Dendritic cell treated with granulocyte-macrophage colony-stimulating factor and Interleukin-4, amounts not matched to agents 40 ng/mL and 50 ng/mL, for 4 days (primary cell): ENCODE results near the gene TP53BP2.
"Not testable (repeated sequence)": the region's sequence is repeated elsewhere in the genome, so short reads cannot be mapped to it uniquely, and the experiment has no call there.

Source experiments
- H3K27ac Mint-ChIP-seq: one replicate; pipeline ENCODE4 v1.8.0; 2022; ENCODE audit warnings: mild to moderate bottlenecking, mixed read lengths
- H3K27me3 Mint-ChIP-seq: one replicate; pipeline ENCODE4 v1.8.0; 2022; ENCODE audit warnings: mild to moderate bottlenecking, mixed read lengths
- H3K36me3 Mint-ChIP-seq: one replicate; pipeline ENCODE4 v1.8.0; 2022; ENCODE audit warnings: low read depth, mixed read lengths
- H3K4me1 Mint-ChIP-seq: one replicate; pipeline ENCODE4 v1.8.0; 2022; ENCODE audit warnings: low read depth, mixed read lengths
- H3K4me3 Mint-ChIP-seq: one replicate; pipeline ENCODE4 v1.8.0; 2022; ENCODE audit warnings: mild to moderate bottlenecking, moderate library complexity, mixed read lengths
- H3K9me3 Mint-ChIP-seq: one replicate; pipeline ENCODE4 v1.8.0; 2022; ENCODE audit warnings: mixed read lengths
- intact Hi-C: fragments of 100-400 bp; cut with micrococcal nuclease; formaldehyde crosslinking; loops from one replicate; pipeline ENCODE4 v1.15.0; 2022

The TP53BP2 gene

GRCh38 chr1:223815020-223815853 lies 30.5 kb downstream of the TP53BP2 start:
- H3K27me3 Mint-ChIP-seq, result no peaks in the 10 kb centered on the region
- no peaks in the 10 kb centered on the region for H3K9me3 Mint-ChIP-seq
- peaks cover 69% of the 10 kb centered on the region for H3K36me3 Mint-ChIP-seq
- H3K4me1 Mint-ChIP-seq, result peaks cover 30% of the 10 kb centered on the region
- intact Hi-C loops, result loop anchor here (10.0 kb wide), 1 partner anchor 520 kb away; the partner anchor contains the start of gene NVL
- peak overlapping the region; percentile 14 for H3K27ac Mint-ChIP-seq
- H3K4me3 Mint-ChIP-seq, result no peak overlapping the region

- peak overlapping the region; percentile 2 for H3K27ac Mint-ChIP-seq
- H3K27me3 Mint-ChIP-seq, result no peaks in the 10 kb centered on the region
- intact Hi-C loops, result loop anchor here (5.0 to 10.0 kb wide), 2 partner anchors 34 to 521 kb away; partner anchors contain the start of genes NVL and TP53BP2
- no peaks in the 10 kb centered on the region for H3K9me3 Mint-ChIP-seq
- peaks cover 67% of the 10 kb centered on the region for H3K36me3 Mint-ChIP-seq
- H3K4me1 Mint-ChIP-seq, result peaks cover 17% of the 10 kb centered on the region
- no peak overlapping the region for H3K4me3 Mint-ChIP-seq
Observed at GRCh38 chr1:223813645-223814044, 32.1 kb downstream of the TP53BP2 start.

GRCh38 chr1:223811634-223812101 lies 34.1 kb downstream of the TP53BP2 start:
- H3K4me3 Mint-ChIP-seq, result no peak overlapping the region
- H3K27ac Mint-ChIP-seq, result no peak overlapping the region
- peaks cover 17% of the 10 kb centered on the region for H3K4me1 Mint-ChIP-seq
- no peaks in the 10 kb centered on the region for H3K9me3 Mint-ChIP-seq
- H3K36me3 Mint-ChIP-seq, result peaks cover 75% of the 10 kb centered on the region
- intact Hi-C loops, result loop anchor here (2.0 to 10.0 kb wide), 3 partner anchors 36 to 523 kb away; partner anchors contain the start of genes NVL and TP53BP2
- no peaks in the 10 kb centered on the region for H3K27me3 Mint-ChIP-seq

DNA sequence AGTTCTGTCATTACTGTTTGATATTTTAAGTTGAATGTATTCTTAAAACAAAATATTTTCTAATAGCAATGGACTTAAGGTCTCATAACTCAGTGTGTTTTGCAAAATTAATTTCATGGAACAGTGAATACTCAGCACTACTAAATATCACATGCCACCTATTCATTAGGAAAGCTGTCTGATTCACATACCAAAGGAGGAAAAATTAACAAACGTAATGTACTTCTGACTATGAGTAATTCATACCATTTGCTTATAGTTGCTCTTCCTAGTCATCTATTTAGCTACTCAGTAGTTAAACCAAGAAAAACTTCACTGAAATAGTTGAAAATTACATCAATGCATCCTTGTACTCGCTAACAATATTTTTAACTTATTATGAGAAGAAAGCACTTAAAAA lies 35.2 kb downstream of the TP53BP2 start:
- Mint-ChIP-seq H3K9me3 (no peaks in the 10 kb centered on the region), H3K36me3 (peaks cover 79% of the 10 kb centered on the region), H3K27me3 (no peaks in the 10 kb centered on the region), H3K4me3 (no peak overlapping the region), H3K27ac (no peak overlapping the region), H3K4me1 (peaks cover 11% of the 10 kb centered on the region)
- intact Hi-C loops, result loop anchor here (2.0 to 10.0 kb wide), 3 partner anchors 37 to 524 kb away; partner anchors contain the start of genes NVL and TP53BP2

- not testable (repeated sequence) for H3K27me3 Mint-ChIP-seq, H3K4me3 Mint-ChIP-seq, H3K27ac Mint-ChIP-seq, H3K4me1 Mint-ChIP-seq, H3K9me3 Mint-ChIP-seq
- intact Hi-C loops, result loop anchor here (2.0 to 10.0 kb wide), 3 partner anchors 37 to 525 kb away; partner anchors contain the start of genes NVL and TP53BP2
- H3K36me3 Mint-ChIP-seq, result peaks cover 85% of the 10 kb centered on the region
Observed at GRCh38 chr1:223809905-223810304, 35.8 kb downstream of the TP53BP2 start.

GRCh38 chr1:223803211-223803610 lies 42.5 kb downstream of the TP53BP2 start:
- Mint-ChIP-seq H3K36me3 (peaks cover 94% of the 10 kb centered on the region), H3K4me3 (no peak overlapping the region), H3K9me3 (no peaks in the 10 kb centered on the region), H3K27ac (no peak overlapping the region), H3K27me3 (no peaks in the 10 kb centered on the region), H3K4me1 (peaks cover 5% of the 10 kb centered on the region)
- intact Hi-C loops, result no loop called here

- intact Hi-C loops, result no loop called here
- Mint-ChIP-seq H3K36me3 (peaks cover 94% of the 10 kb centered on the region), H3K27me3 (no peaks in the 10 kb centered on the region), H3K27ac (no peak overlapping the region), H3K9me3 (no peaks in the 10 kb centered on the region), H3K4me3 (no peak overlapping the region), H3K4me1 (peaks cover 5% of the 10 kb centered on the region)
Observed at GRCh38 chr1:223802602-223803001, 43.1 kb downstream of the TP53BP2 start.

- H3K9me3 Mint-ChIP-seq, result no peaks in the 10 kb centered on the region
- H3K36me3 Mint-ChIP-seq, result peaks cover 92% of the 10 kb centered on the region
- H3K4me1 Mint-ChIP-seq, result peaks cover 5% of the 10 kb centered on the region
- H3K27ac Mint-ChIP-seq, result no peak overlapping the region
- no peaks in the 10 kb centered on the region for H3K27me3 Mint-ChIP-seq
- no peak overlapping the region for H3K4me3 Mint-ChIP-seq
- intact Hi-C loops, result no loop called here
Observed at GRCh38 chr1:223802032-223802431, 43.7 kb downstream of the TP53BP2 start.

- Mint-ChIP-seq H3K36me3 (peaks cover 86% of the 10 kb centered on the region), H3K27ac (no peak overlapping the region)
- intact Hi-C loops, result no loop called here
Observed at GRCh38 chr1:223796210-223796609, 49.5 kb downstream of the TP53BP2 start.

DNA sequence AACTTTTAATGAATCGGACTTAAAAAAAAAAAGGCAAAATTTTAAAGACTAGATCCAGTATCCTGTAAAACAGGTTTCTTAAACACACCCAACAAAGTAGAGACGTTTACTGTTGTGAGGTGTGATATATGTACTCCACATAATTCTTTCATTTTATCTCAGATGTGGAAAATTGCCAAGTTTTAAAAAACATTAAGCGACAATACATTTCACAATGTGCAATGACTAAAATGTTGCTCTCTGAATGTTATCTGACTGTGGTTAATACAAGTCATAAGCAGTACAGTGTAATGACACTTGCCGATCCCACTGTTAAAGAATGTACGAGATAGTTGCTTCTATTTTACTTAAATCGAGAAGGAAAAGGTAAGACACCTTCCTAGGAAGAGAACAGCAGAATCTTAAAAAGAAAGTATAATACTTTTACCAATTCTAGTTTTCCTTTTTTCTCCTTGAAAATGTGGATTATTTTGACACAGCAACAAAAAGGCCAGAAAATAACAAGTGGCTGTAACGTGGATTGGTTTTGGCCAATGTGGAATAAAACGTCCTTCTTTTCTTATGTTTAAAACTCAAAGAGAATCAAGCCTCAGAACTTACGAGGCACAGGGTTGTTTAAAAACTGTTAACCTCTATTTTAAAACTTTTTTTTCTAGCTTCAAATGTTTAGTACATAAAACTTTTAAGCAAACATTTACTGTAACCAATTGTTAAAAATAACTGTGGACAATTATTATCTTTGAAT lies 51.4 kb downstream of the TP53BP2 start:
- Mint-ChIP-seq H3K9me3 (no peaks in the 10 kb centered on the region), H3K27ac (no peak overlapping the region), H3K4me1 (peaks cover 4% of the 10 kb centered on the region), H3K27me3 (no peaks in the 10 kb centered on the region), H3K36me3 (peaks cover 80% of the 10 kb centered on the region), H3K4me3 (no peak overlapping the region)
- intact Hi-C loops, result no loop called here

More at GRCh38 chr1:223796210-223796609, 49.5 kb downstream of the TP53BP2 start:
- H3K9me3 Mint-ChIP-seq, result no peaks in the 10 kb centered on the region
- no peaks in the 10 kb centered on the region for H3K27me3 Mint-ChIP-seq
- no peak overlapping the region for H3K4me3 Mint-ChIP-seq
- H3K4me1 Mint-ChIP-seq, result peaks cover 9% of the 10 kb centered on the region

- Mint-ChIP-seq H3K4me3 (no peak overlapping the region), H3K27me3 (no peaks in the 10 kb centered on the region), H3K9me3 (no peaks in the 10 kb centered on the region), H3K36me3 (peaks cover 80% of the 10 kb centered on the region), H3K4me1 (peaks cover 4% of the 10 kb centered on the region), H3K27ac (no peak overlapping the region)
- intact Hi-C loops, result no loop called here
Observed at GRCh38 chr1:223793716-223794115, 52.0 kb downstream of the TP53BP2 start.

- Mint-ChIP-seq H3K4me3 (no peak overlapping the region), H3K27me3 (no peaks in the 10 kb centered on the region), H3K4me1 (peaks cover 4% of the 10 kb centered on the region), H3K9me3 (no peaks in the 10 kb centered on the region), H3K36me3 (peaks cover 81% of the 10 kb centered on the region), H3K27ac (no peak overlapping the region)
- intact Hi-C loops, result no loop called here
Observed at GRCh38 chr1:223792046-223792445, 53.7 kb downstream of the TP53BP2 start.

DNA sequence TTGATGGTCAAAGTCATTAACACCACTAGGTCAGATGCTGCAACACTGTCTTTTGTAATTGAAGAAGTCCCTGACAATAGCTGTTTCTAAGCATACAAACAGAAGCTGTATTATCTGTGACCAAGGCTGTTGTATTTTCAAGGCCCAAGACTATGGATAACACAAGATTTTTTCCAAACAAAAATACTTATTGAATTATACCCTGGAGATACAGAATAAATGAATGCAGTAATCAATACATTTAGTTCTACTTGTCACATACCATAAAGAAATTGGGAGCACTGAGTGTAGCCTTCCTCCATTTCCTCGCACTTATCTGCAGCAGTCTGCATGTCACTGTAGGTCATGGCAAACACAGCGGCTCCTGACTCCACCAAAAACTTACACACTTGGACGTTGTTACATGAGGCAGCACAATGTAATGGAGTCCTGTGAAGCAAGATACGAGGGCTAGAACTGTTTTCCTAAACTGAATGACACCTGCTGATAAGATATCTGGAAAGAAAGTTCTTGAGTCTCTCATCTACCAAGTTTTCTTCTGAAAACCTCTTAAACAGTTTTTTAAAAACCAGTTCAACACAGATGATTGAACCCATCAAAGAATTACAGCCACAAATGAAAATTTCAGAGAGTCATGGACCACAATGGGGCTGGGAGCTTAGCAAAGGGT lies 56.9 kb downstream of the TP53BP2 start:
- intact Hi-C loops, result no loop called here
- H3K27me3 Mint-ChIP-seq, result no peaks in the 10 kb centered on the region
- H3K4me3 Mint-ChIP-seq, result no peak overlapping the region
- H3K36me3 Mint-ChIP-seq, result peaks cover 84% of the 10 kb centered on the region
- H3K9me3 Mint-ChIP-seq, result no peaks in the 10 kb centered on the region
- H3K4me1 Mint-ChIP-seq, result peaks cover 4% of the 10 kb centered on the region
- H3K27ac Mint-ChIP-seq, result no peak overlapping the region
